GM18517 (cell line): ENCODE data around the gene CABLES1.

Experiments used
- ATAC-seq: cut with Tn5 transposase; IDR thresholded peaks from one replicate; pipeline ENCODE4 v1.9.1; 2021; ENCODE audit warnings: mild to moderate bottlenecking, moderate library complexity; ENCODE audit not compliant: unreplicated experiment

Gene CABLES1

DNA sequence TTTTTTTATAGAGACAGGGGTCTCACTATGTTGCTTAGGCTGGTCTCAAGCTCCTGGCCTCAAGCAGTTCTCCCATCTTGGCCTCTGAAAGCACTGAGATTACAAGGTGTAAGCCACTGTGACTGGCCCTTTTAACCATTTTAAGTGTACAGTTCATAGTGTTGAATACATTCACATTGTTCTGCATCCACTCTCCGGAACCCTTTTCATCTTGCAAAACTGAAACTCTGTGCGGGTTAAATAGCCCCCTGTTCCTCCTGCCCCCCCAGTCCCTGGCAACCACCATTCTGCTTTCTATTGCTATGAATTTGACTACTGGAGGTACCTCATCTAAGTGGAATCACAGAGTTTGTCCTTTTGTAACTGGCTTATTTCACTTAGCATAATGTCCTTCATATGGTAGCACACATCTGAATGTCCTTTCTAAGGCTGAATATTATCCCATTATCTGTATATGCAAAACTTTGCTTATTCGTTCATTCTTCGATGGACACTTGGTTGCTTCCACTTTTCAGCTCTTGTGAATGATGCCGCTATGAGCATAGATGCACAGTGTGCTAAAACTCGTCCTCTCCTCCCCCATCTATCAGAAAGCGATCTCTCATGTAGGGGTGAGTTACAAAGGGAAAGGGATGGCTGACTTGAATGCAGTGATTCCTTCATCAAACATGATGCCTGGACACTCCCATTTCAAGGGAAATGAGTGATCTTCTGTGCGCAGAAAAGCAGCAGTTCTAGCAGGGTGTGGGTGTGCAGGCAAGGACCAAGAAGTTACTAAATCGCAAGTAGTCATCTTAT is 30.2 kb downstream of the CABLES1 start:
- ATAC-seq: no peak

DNA sequence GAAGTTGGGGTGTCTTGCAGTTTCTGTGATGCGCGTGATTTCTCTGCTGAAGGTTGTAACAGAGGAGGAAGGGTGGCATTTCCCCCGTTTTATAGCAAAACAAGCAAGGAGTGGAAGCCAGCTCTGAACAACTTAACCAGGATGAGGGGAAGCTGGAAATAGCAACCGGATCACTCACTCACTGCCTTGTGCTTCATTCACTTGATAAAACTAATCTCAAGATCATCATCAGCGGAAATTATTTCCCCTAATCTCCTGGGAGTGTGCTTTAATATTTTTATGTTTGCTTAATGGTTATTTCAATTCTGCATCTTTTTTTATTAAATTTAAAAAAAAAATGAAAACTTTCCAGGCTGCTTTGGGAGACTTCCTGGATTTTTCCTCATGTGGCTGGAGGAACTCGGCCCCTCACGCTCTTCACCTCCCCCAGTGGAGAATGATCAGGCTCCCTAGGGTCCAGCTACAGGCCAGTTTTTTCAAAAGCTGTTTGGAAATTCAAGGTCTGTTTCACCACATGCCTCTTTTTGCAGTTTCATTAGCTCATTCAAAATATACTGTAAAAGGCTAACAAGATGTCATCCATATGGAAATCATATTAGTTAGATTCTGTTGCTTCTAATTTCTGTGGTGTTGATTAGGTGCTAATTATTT is 31.7 kb downstream of the CABLES1 start:
- ATAC-seq: no peak

DNA sequence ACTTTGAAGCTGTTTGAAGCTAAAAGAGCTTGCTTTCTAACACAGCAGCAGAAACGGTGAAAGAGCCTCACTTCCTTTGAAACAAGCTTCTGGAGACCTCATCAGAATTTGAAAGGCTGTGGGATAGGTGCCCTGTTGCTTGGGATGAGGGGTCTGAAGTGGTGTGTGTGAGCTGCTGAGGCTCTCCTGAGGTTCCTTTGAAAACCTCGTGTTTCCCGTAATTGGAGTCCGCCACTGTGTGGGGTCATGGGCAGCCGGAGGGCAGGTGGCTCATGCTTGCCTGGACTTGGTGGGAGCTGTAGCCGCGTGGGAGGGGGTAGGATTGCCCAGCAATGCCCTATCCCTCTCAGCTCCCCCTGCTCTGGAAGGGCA is 34.4 kb downstream of the CABLES1 start:
- no peak for ATAC-seq

DNA sequence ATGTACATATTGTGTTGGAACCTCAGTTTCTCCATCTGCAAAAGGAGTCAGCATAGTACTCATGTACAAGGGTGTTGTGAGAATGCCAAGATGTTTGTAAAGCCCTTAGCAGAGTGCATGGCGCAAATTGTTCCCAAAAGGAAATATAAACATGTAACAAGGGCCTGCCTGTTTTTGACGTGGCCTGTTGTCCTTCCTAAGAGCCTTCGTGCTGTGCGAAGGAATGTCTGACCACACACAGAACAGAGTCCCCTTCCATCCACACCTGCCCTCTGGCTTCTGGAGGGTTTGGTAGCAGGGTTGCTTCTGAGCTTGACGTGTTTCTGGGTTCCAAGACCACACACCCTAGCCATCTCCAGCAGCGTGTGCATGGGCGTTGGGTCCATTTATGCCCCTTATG is 34.9 kb downstream of the CABLES1 start:
- no peak for ATAC-seq

DNA sequence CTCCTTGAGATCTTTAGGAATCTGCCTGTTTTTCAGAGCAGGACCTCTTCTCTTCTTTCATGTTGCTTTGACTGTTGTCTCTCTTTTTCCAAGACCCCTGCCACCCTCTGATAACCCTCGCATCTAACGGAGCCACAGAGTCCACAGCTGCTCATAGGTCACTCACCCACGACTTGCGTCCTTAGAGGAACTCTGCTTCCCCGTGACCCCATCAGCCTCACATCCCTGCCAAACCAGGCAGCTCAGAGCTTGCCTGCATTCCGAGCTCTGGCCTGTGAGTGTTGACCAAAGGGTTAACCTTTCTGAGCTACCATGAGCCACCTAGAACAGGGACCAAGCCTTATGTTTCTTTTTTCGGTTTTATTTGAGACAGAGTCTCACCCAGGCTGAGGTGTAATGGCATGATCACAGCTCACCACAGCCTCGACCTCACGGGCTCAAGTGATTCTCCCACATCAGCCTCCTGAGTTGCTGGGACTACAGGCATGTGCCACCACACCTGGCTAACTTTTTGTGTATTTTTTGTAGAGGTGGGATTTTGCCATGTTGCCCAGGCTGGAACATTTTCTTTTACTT is 36.4 kb downstream of the CABLES1 start:
- no peak for ATAC-seq

DNA sequence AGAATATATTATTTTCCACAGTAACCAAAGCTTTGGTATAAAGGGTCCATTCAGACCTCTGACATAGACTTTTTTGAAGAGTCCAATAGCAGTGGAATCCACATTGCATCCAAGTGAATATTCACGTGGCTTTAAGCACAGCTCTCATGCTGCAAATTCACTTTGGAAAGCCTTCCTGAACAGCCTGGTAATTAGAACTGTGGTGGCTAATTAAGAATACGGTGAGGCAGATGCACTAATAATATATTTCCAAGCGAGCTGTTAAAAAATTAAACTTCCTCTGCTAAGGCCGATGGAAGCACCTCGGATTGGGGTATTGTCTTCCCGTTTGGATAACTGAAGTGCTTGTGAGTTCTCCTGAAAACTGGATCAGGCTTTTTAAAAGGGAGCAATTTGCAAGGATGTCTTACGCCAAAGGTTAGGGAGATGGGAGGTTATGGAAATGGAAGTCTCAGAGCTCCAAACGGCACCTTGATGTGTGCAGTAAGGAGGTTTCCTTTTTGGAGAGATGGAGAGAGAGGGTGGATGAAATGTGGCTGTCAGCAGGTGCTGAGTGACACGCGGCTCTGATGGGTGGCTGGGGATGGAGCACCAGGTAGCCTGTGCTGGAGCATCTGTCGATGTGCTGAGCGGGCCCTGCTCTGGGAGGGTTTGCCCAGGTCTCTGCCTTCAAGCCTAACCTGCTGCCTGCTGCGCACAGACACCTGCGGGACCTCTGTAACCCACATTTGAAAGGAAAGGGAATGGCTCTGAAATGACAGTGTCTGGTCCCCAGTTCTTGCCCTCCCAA is 37.5 kb downstream of the CABLES1 start:
- ATAC-seq: no peak

DNA sequence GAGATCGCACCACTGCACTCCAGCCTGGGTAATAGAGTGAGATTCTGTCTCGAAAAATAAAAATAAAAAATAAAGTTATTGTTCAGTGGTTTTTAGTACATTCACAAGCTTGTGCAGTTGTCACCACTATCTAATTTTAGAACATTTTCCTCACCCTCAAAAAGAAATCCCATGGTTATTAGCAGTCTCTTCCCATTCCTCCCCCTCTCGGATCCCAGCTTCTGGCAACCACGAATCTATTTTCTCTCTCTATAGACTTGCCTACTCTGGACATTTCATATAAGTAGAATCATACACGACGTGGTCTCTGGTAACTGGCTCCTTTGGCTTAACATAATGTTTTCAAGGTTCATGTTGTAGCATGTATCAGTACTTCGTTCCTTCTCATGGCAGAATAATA is 38.6 kb downstream of the CABLES1 start:
- ATAC-seq: no peak

DNA sequence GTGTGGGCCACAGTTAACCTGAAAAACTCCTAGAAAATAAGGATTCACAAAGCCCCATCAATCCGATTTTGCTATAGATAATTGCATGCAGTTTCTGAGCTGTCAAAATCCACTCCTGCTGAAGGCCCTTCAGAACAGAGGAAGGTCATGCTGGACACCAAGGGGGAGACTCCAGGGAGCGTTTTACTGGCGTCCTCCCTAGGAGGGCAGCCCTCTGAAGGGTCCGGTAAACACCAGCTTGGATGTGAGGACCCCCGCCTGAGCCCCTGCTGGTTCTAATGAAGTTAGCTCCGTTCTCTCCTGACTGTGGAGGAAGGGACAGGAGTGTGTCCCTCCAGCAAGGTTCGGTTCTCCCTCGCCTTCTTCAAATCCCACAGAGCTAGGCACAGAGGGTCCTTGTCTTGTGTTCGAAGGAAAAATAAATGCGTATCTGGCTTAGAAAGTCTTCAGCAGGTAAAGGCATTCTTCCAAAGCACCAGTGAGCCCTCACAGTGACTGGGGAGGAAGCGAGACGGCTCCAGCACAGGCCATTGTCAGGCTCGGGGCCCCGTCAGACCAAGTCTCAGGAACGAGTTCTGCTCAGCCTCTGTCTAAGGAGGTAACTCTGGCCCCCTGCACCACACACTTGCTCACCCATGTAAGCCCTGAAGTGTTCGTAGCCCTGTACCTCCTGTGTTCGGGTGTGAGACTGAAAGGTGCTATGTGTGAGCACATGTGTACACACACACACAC is 41.6 kb downstream of the CABLES1 start:
- ATAC-seq: no peak

DNA sequence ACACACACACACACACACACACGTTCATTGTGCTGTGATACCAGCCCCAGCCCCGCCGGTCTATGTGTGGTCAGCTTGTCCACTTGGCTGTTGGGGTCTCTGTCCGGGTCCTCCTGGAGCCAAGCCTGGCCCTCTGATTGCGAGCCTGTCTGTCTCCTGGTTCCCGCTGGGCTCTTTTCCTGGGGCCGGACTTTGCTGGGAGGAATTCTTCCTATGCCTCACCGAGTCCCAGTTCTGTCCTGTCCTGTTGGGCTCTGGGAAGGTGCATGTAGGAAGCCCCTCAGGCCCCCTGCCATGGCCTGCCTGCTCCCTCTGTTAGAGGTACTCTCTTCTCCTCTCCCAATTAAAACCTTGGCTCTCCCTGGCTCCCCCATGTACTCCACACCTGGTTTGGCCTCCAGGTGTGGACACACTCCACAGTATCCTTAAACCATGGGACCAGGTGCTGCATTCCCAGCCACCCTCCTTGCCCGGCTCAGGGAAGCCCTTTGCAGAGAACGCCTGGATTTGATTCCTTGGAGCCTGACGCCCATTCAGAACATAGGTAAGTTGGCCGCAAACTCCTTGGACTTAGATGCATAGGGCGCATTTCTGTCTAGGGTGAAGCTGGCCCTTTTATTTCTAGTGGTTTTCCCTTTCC is 42.3 kb downstream of the CABLES1 start:
- no peak for ATAC-seq

DNA sequence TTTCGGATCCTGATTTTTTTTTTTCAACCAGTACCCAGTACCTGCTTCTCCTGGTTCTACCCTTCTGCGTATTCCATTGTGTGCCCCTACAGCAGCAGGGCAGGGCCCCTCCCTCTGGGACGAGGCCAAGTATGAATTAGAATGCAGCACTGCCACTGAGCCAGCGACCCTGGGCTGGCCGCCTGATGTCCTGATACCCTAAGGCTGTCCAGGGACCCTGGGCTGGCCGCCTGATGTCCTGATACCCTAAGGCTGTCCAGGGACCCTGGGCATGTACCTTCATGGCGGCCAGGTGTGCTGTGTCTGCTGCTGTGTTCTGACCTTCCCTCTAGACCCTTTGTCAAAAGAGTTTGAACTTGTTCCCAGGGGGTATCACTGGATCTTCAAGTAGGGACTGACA is 42.9 kb downstream of the CABLES1 start:
- no peak for ATAC-seq

DNA sequence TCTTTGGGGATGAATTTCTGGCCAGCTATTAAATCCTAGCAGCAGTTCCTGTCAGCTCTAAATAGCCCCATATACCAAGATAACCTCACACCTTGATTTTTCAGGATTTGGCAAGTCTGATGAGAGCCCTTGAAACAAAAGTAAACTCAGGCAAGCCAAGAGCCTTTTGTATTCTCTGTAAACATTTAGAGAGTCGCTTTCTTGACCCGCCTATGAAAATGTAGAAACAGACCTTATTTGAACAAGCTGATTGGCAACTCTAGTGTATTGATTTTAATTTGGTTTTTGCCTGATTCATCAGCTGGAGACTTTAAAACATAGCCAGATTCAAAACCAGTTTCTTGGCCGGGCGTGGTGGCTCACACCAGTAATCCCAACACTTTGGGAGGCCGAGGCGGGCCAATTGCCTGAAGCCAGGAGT is 43.4 kb downstream of the CABLES1 start:
- no peak for ATAC-seq

DNA sequence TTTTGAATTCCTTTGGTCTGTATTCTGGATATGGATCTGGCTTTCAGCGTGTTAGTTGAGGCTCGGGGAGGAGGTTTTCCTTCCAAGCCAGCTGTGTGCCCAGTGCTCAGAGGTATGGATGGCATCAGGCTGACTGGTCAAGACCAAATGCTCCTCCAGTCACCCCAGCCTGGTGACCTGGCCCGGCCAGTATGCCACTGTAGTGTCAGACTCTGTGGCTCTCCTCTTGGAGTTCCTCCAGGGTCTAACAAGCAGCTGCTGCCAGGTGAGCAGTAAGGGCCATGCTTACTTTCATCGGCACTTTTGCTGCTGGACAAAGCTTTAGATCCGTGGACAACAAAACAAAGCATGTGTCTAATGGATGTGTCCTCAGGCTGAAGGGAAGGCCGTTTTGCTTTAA is 44.1 kb downstream of the CABLES1 start:
- no peak for ATAC-seq

DNA sequence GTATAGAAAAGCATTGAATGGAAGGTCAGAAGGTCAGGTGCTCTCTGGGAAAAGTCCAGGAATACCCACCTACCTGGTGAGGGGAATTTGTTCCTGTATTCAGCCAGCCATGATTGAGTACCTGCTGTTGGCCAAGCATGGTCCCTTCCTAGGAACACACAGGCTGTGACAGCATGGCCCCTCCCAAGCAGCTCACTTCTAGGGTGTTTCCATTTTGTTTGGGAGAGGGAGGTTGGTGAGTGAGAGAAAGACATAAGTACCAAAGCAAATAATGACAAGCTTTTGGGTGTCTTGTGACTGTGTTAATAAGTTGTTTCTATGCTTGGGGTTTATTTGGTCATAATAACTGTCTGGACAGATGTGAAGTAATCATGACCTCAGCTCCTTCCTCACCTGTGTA is 46.3 kb downstream of the CABLES1 start:
- ATAC-seq: no peak

DNA sequence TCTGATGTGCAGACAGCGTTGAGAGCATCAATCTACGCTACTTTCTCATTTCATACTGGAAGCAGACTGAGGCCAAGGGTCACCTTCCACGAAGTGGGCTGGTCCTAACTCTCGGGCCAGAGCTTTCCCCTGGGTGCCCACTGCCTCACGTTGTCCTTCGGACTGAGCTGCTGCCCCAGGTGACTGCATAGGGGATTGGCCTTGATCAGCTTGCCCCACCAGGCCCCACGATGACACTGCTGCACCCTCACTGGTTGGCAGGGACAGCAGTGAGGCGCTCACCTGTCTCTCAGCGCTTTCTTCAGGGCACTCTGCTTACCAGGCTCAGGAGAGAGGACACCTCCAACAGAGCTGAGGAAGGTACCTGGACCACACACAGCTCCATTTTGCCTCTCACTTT is 47.3 kb downstream of the CABLES1 start:
- ATAC-seq: no peak

DNA sequence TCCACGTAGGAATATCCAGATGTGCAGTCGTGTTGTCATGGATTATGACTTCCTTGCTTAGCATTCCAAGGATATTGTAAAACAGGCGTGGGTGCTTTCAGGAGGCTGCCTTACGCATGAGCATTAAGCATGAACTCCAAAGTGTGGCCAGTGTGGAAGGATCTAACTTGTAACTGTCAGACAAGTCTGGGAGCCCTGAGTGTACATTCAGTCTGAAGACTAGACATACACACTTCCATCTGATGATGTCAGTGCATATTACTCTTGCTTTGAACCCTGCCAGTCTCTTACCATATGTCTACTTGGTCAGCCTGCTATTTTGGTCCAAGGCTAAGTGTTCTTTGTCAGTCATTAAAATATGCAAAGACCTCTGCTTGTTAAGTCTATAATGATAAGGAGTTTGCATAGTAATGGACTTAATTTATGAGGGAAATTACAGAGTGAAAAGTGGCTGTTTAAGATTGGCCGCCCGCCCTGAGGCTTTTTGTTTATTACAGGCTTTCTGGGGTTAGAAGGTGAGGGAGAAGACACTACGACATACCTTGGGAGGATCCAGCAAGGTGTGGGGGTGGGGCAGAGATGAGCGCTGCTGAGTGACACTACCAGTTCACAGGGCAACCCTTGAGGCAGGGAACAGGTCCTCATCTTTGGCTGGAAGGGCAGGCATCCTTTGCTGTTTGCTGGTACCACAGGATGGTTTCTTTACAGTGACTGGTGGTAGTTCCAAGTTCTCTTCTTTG is 48.3 kb downstream of the CABLES1 start:
- no peak for ATAC-seq

DNA sequence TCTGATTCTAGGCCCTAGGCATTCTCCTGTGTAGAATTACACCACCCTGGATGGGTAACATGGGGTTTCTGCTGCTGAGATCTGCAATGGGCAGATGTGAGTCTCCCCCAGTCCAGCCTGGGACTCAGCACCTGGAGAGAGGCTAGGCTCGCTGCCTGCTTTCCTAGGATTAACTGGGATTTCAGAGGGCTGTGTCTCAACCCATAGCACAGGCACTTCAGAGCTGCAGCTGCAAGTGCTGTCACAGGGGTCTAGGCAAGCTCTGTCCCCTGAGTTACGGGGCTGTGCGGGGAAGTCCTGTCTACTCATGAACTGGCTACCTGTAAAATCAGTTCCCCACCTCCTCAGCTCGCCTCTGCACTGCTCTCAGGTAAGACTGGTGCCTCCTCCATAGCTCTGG is 51.5 kb downstream of the CABLES1 start:
- ATAC-seq: no peak

DNA sequence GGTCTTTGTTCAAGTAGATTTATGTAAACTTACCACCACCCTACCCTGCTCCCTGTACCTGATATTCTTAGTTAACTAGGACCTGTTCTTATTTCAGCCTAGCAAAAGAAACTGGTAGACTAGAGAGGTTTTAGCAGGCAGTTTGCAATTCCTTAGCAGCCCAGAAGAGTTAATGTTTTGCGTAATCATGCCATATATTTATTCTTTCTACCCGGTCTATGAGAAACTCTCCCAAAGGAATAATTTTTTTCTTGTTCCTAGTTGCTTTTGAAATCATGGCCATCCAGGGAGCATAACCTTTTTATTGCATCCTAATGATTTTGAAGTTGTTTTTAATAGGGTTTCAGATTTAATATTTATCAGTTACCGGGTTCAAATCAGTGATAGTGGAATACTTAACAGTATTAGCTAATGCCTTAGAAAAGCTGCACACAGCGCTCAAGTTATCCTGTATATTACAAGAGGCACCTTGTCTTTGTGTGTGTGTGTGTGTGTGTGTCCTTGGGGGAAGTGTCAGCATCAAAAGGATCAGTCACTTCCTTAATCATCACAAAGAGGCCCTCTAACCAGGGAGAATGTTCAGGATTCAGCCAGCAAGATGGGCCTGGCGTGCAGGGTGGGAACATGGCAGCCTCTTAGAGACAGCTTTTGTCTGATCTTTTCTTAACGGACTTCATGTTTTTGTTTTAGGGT is 52.9 kb downstream of the CABLES1 start:
- no peak for ATAC-seq

DNA sequence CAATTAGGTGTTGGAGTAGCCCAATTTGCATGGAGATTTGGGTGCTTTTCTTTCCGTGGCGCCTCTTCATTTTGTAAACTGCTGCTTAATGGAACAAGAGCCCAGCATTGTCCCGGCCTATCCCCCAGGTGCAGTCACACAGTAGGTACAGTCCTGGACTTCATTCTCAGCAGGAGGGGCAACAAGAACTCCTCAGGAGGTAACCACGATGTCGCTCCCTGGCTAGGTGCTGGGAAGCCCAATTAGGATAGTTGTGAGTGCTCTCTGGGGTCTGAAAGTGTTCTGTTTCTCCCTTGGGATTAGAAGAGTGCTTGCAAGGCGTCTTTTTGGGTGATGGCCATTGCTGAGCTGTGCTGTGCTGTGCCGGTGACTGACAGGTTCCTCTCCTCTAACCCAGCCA is 53.8 kb downstream of the CABLES1 start:
- no peak for ATAC-seq
